SK-N-MC (cell line): ENCODE measurements around the gene RIPOR1.

Experiments used
- EZH2 ChIP-seq: fragments of 200-600 bp; sonication (generic); IDR thresholded peaks from one replicate; pipeline ENCODE4 v1.6.1; 2017; ENCODE audit warnings: antibody characterized with exemption
- FOXP2 ChIP-seq: optimal IDR thresholded peaks from 2 replicates; pipeline ENCODE3; 2011; ENCODE audit warnings: mild to moderate bottlenecking, moderate library complexity; ENCODE audit not compliant: insufficient read depth; ENCODE audit errors: extremely low read length, control extremely low read depth
- POLR2AphosphoS5 ChIP-seq: IDR thresholded peaks from 2 replicates; pipeline ENCODE4 v1.6.1; 2012; ENCODE audit warnings: mild to moderate bottlenecking, low read depth, low read length, borderline replicate concordance

GRCh38 chr16:67517155-67517445 is 11.5 kb upstream of the RIPOR1 start:
- TF ChIP-seq EZH2 (no peak), POLR2AphosphoS5 (no peak), FOXP2 (no peak)
